Keratinocyte (primary cell): ENCODE results near the gene SEC24D. TPM values are rescaled to one million over a fixed set of nuclear protein-coding genes. Genes with fewer than 3 reads are reported as not detected.

Experiments
- DNase-seq: peaks from one replicate; pipeline ENCODE4 v3.0.0-alpha.2; 2011; ENCODE audit warnings: low read depth, missing footprints, low spot score
- FAIRE-seq: peaks from 2 replicates; lab custom pipeline; 2011; peaks lifted over from hg19 to GRCh38; lab: Jason Lieb, UNC
- H2AFZ ChIP-seq: 2 replicates; pipeline ENCODE4 v1.6.0; 2012; ENCODE audit warnings: low read length, control low read depth, inconsistent platforms; ENCODE audit not compliant: control insufficient read depth
- H3K27ac ChIP-seq: 2 replicates; pipeline ENCODE4 v1.5.1; 2011; ENCODE audit warnings: low read length; ENCODE audit not compliant: control insufficient read depth, insufficient read depth
- H3K27me3 ChIP-seq: 3 replicates; pipeline ENCODE4 v1.6.0; 2011; ENCODE audit warnings: low read length; ENCODE audit not compliant: control insufficient read depth, insufficient read depth; ENCODE audit errors: extremely low read depth
- H3K36me3 ChIP-seq, 2 experiments: 2 replicates in 1 of 2; 3 replicates in 1 of 2; pipeline ENCODE4 v1.5.1; 2011; ENCODE audit warnings: low read length in 2 of 2, mild to moderate bottlenecking in 1 of 2; ENCODE audit not compliant: control insufficient read depth in 2 of 2, insufficient read depth in 2 of 2; ENCODE audit errors: extremely low read depth in 1 of 2
- H3K4me1 ChIP-seq: 3 replicates; pipeline ENCODE4 v1.5.1; 2011; ENCODE audit warnings: low read length; ENCODE audit not compliant: control insufficient read depth, insufficient read depth; ENCODE audit errors: extremely low read depth
- H3K4me2 ChIP-seq: 3 replicates; pipeline ENCODE4 v1.6.0; 2011; ENCODE audit warnings: low read depth, low read length; ENCODE audit not compliant: control insufficient read depth, insufficient read depth; ENCODE audit errors: extremely low read depth
- H3K4me3 ChIP-seq, 3 experiments: fragments of 200-600 bp in 1 of 3; sonication (generic) in 1 of 3; 2 replicates in 2 of 3; 3 replicates in 1 of 3; pipeline ENCODE4 v1.5.1; 2011 to 2016; ENCODE audit warnings: low read length in 3 of 3, mild to moderate bottlenecking in 3 of 3, control low read depth in 2 of 3, inconsistent platforms in 1 of 3, low read depth in 1 of 3, mixed read lengths in 1 of 3, mixed run types in 1 of 3, moderate library complexity in 1 of 3; ENCODE audit not compliant: control insufficient read depth in 2 of 3, insufficient read depth in 2 of 3; ENCODE audit errors: extremely low read depth in 1 of 3
- H3K79me2 ChIP-seq: 2 replicates; pipeline ENCODE4 v1.6.0; 2012; ENCODE audit warnings: low read length; ENCODE audit not compliant: control insufficient read depth, insufficient read depth
- H3K9ac ChIP-seq: 3 replicates; pipeline ENCODE4 v1.6.0; 2011; ENCODE audit warnings: low read length; ENCODE audit not compliant: control insufficient read depth, insufficient read depth; ENCODE audit errors: extremely low read depth
- H3K9me1 ChIP-seq: 3 replicates; pipeline ENCODE4 v1.6.0; 2011; ENCODE audit warnings: low read length; ENCODE audit not compliant: control insufficient read depth, insufficient read depth; ENCODE audit errors: extremely low read depth
- H3K9me3 ChIP-seq: 2 replicates; pipeline ENCODE4 v1.5.1; 2012; ENCODE audit warnings: low read depth, low read length; ENCODE audit not compliant: control insufficient read depth
- H4K20me1 ChIP-seq: 3 replicates; pipeline ENCODE4 v1.6.0; 2011; ENCODE audit warnings: low read length; ENCODE audit not compliant: control insufficient read depth, insufficient read depth; ENCODE audit errors: extremely low read depth
- EZH2 ChIP-seq: IDR thresholded peaks from one replicate; pipeline ENCODE4 v1.6.1; 2012; ENCODE audit warnings: inconsistent platforms, mild to moderate bottlenecking, low read length, moderate library complexity
- dilution Hi-C: fragments of 300-500 bp; cut with MboI; formaldehyde crosslinking; loops from one replicate; pipeline ENCODE4 v1.7.0; 2020; ENCODE audit warnings: low sequenced_read_pairs; ENCODE audit not compliant: extremely low pct_ligation_motif_present
- polyA plus RNA-seq, 5 experiments: library from polyadenylated mRNA; depleted of rRNA in 3 of 5; stranded (reverse) in 3 of 5; stranded (forward) in 1 of 5; unstranded in 1 of 5; fragments of >200 nt; gene quantifications; 1 replicate in 1 of 5; 2 replicates in 3 of 5; 3 replicates in 1 of 5; pipeline versions ENCODE4 v1.2.1 to v1.2.3, GENCODE V29; 2011 to 2012; ENCODE audit warnings: missing spikeins in 2 of 5, low read depth in 1 of 5, low replicate concordance in 1 of 5
- TF ChIP-seq, protein P1 (sequence below), 3 experiments: IDR thresholded peaks in 1 of 3; conservative IDR thresholded peaks in 1 of 3; optimal IDR thresholded peaks in 1 of 3; 2 replicates in 2 of 3; 3 replicates in 1 of 3; pipeline versions ENCODE3 to v1.5.1; 2011; ENCODE audit warnings: low read length in 3 of 3, mild to moderate bottlenecking in 3 of 3, moderate library complexity in 2 of 3, control low read depth in 1 of 3, inconsistent platforms in 1 of 3; ENCODE audit not compliant: insufficient read depth in 2 of 3; ENCODE audit errors: extremely low read depth in 1 of 3

Gene SEC24D
- polyA plus RNA-seq, 1 donor (not counting 4 experiments of a cell fraction or from before 2014, with no cell fraction given) = 24.9 TPM

DNA sequence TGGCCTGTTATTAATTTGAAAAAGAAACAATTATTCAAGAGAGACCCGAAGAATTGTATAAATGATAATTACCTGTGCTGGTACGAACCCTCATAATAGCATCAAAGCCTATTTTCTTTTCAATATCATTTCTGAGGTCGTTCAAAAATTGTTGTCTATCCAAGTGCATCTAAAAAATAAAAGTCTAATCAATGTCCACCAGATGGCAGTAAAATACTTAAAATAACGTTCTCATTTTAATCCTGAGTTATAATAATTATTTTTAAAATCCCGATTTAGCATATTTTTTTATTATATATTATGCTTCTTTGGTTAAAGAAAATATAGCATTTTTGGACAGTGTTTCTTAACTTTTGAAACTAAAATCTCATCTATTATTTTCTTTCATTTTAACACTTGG lies 95.1 kb downstream of the SEC24D start:
- H3K36me3 ChIP-seq = peaks cover 12 to 22% of the 10 kb centered on the region in 2 experiments
- FAIRE-seq (no peak), DNase-seq (no peak)
- no peak overlapping the region for H3K9ac ChIP-seq
- H3K9me3 ChIP-seq = no peaks in the 10 kb centered on the region
- H3K4me3 ChIP-seq = no peak overlapping the region
- no peaks in the 10 kb centered on the region for H4K20me1 ChIP-seq
- TF ChIP-seq, protein P1, sequence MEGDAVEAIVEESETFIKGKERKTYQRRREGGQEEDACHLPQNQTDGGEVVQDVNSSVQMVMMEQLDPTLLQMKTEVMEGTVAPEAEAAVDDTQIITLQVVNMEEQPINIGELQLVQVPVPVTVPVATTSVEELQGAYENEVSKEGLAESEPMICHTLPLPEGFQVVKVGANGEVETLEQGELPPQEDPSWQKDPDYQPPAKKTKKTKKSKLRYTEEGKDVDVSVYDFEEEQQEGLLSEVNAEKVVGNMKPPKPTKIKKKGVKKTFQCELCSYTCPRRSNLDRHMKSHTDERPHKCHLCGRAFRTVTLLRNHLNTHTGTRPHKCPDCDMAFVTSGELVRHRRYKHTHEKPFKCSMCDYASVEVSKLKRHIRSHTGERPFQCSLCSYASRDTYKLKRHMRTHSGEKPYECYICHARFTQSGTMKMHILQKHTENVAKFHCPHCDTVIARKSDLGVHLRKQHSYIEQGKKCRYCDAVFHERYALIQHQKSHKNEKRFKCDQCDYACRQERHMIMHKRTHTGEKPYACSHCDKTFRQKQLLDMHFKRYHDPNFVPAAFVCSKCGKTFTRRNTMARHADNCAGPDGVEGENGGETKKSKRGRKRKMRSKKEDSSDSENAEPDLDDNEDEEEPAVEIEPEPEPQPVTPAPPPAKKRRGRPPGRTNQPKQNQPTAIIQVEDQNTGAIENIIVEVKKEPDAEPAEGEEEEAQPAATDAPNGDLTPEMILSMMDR (optimal IDR thresholded peaks at IDR 0.05 in 1 of 3, IDR thresholded peaks at IDR 0.05 in 1 of 3, conservative IDR thresholded peaks at IDR 0.05 in 1 of 3; ENCODE audit: extremely low read depth in 1 of 3, insufficient read depth in 2 of 3, low read length in 3 of 3) = no peak
- no peak for TF ChIP-seq EZH2
- H3K4me2 ChIP-seq = no peak overlapping the region
- no peaks in the 10 kb centered on the region for H3K27me3 ChIP-seq
- dilution Hi-C loops = no loop called here
- H3K79me2 ChIP-seq = no peaks in the 10 kb centered on the region
- no peak overlapping the region for H2AFZ ChIP-seq
- no peaks in the 10 kb centered on the region for H3K4me1 ChIP-seq
- no peaks in the 10 kb centered on the region for H3K9me1 ChIP-seq
- no peak overlapping the region for H3K27ac ChIP-seq

DNA sequence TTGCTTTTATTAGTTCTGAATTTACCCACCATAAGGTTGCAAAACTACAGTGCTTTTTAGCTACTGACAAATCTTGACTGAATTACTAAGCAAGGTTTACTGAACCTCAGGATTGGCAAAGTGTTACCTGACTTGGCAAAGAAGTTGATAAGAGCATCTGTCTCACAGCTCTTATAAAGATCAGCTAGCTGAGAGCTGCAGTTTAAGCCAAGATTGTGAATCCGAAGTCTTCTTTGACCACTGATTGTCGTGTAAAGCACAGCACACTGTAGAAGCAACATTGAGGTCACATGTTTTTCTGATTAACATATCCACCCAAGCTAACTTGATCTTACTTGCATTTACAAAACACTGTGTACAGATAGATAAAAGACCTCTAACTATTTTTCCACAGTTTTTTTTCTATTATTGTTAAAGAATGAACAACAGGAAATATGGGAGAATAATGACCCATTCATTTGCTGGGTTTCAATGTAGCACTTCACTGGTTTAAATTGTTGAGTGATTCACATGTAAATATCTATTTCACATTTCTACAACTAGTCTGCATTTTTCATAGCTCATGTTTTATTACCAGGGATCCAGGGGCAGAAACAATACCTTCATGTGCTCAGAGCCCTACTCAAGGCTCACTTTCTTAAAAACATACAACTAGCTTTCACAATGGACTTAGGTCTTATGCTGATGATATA lies 96.8 kb downstream of the SEC24D start:
- no peak for FAIRE-seq

More for the DNA sequence above, 96.8 kb downstream of the SEC24D start:
- TF ChIP-seq EZH2 = no peak
- TF ChIP-seq, protein P1 (optimal IDR thresholded peaks at IDR 0.05 in 1 of 3, IDR thresholded peaks at IDR 0.05 in 1 of 3, conservative IDR thresholded peaks at IDR 0.05 in 1 of 3; ENCODE audit: extremely low read depth in 1 of 3, insufficient read depth in 2 of 3, low read length in 3 of 3) = no peak
- Histone ChIP-seq H4K20me1 (no peaks in the 10 kb centered on the region), H3K27ac (no peak overlapping the region), H3K9me3 (no peaks in the 10 kb centered on the region), H3K9me1 (no peaks in the 10 kb centered on the region), H3K9ac (no peak overlapping the region), H3K36me3 (peaks cover 12 to 22% of the 10 kb centered on the region in 2 experiments), H3K4me2 (no peak overlapping the region), H2AFZ (no peak overlapping the region), H3K27me3 (no peaks in the 10 kb centered on the region), H3K4me1 (no peaks in the 10 kb centered on the region), H3K4me3 (no peak overlapping the region), H3K79me2 (no peaks in the 10 kb centered on the region)
- dilution Hi-C loops = no loop called here
- no peak for DNase-seq
